ENCODE data around the gene SORCS2. TPM values are rescaled to one million over a fixed set of nuclear protein-coding genes. Genes with fewer than 3 reads are reported as not detected.

The SORCS2 gene
- total RNA-seq, 1 experiment from 2014 or later, result not detected

DNA sequence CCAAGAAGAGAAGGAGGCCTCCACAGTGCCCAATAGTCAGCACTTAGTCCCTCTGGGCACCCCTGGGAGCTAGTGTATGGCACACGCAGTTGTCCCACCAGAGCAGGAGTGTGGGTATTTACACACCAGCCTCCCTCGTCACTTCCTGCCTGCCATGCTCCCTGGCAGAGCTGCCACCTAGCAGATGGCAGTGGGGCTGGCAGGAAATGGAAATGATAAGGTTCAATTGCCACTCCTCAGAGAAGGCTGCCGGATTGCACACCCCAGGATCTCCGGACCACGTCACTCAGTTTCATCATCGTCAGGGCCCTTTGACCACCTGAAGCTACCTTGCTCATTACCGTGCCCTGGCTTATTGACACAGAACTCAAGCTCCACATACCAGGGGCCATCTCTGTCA lies 415.7 kb downstream of the SORCS2 start:
- no peak for DNase-seq (ENCODE audit: unreplicated experiment)
- H3K4me3 Mint-ChIP-seq (ENCODE audit: unreplicated experiment), result no peak overlapping the region
- no peak overlapping the region for H3K27ac Mint-ChIP-seq (ENCODE audit: low read depth, unreplicated experiment)
- no peaks in the 10 kb centered on the region for H3K4me1 Mint-ChIP-seq (ENCODE audit: insufficient read depth, unreplicated experiment)
- intact Hi-C loops (cut with micrococcal nuclease), result no loop called here
- POLR2A ChIA-PET, result no interaction called here
- CTCF ChIA-PET, result interaction anchor here (1.0 kb wide), 1 partner anchor 112 kb away, joined by 4 read pairs; no protein-coding TSS in a partner anchor
- BruUV-seq (replicated peaks), result no TSS peak
- TF ChIP-seq, protein P1, sequence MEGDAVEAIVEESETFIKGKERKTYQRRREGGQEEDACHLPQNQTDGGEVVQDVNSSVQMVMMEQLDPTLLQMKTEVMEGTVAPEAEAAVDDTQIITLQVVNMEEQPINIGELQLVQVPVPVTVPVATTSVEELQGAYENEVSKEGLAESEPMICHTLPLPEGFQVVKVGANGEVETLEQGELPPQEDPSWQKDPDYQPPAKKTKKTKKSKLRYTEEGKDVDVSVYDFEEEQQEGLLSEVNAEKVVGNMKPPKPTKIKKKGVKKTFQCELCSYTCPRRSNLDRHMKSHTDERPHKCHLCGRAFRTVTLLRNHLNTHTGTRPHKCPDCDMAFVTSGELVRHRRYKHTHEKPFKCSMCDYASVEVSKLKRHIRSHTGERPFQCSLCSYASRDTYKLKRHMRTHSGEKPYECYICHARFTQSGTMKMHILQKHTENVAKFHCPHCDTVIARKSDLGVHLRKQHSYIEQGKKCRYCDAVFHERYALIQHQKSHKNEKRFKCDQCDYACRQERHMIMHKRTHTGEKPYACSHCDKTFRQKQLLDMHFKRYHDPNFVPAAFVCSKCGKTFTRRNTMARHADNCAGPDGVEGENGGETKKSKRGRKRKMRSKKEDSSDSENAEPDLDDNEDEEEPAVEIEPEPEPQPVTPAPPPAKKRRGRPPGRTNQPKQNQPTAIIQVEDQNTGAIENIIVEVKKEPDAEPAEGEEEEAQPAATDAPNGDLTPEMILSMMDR (IDR thresholded peaks at IDR 0.05; ENCODE audit: unreplicated experiment), result no peak
- H3K27me3 Mint-ChIP-seq (ENCODE audit: insufficient read depth, unreplicated experiment), result peaks cover 21% of the 10 kb centered on the region
- no peaks in the 10 kb centered on the region for H3K36me3 Mint-ChIP-seq (ENCODE audit: insufficient read depth, unreplicated experiment)
- H3K9me3 Mint-ChIP-seq (ENCODE audit: unreplicated experiment), result no peaks in the 10 kb centered on the region

DNA sequence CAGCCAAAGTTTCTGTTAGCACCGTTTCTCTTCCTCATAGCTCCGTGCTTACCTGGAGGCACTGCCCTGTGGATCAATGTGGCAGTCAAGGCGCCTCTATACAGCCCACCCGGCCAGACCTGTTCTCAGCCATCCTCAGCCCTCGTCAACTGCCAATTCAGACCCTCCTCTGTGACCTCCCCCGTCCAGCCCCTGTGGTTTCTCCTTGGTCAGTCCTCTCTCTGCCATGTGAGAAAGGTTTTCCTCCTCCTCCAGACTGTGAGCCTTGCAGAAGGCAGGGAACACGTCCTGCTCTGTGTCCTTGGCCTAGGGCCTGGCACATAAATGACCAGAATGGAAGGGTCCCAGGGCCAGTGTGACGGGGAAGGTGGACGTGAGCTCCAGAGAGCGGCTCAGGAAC lies 417.0 kb downstream of the SORCS2 start:
- Mint-ChIP-seq H3K27me3 (ENCODE audit: insufficient read depth, unreplicated experiment) (peaks cover 21% of the 10 kb centered on the region), H3K9me3 (ENCODE audit: unreplicated experiment) (no peaks in the 10 kb centered on the region), H3K36me3 (ENCODE audit: insufficient read depth, unreplicated experiment) (no peaks in the 10 kb centered on the region), H3K27ac (ENCODE audit: low read depth, unreplicated experiment) (no peak overlapping the region), H3K4me1 (ENCODE audit: insufficient read depth, unreplicated experiment) (no peaks in the 10 kb centered on the region), H3K4me3 (ENCODE audit: unreplicated experiment) (no peak overlapping the region)
- TF ChIP-seq, protein P1 (IDR thresholded peaks at IDR 0.05; ENCODE audit: unreplicated experiment), result no peak
- POLR2A ChIA-PET, result interaction anchor here (0.7 kb wide), 1 partner anchor 48 kb away, joined by 3 read pairs; no protein-coding TSS in a partner anchor
- no TSS peak for BruUV-seq (replicated peaks)
- intact Hi-C loops (cut with micrococcal nuclease), result no loop called here
- no peak for DNase-seq (ENCODE audit: unreplicated experiment)
- CTCF ChIA-PET, result interaction anchor here (1.0 kb wide), 1 partner anchor 111 kb away, joined by 4 read pairs; no protein-coding TSS in a partner anchor

- H3K9me3 Mint-ChIP-seq (ENCODE audit: unreplicated experiment), result no peaks in the 10 kb centered on the region
- intact Hi-C loops (cut with micrococcal nuclease), result no loop called here
- no peaks in the 10 kb centered on the region for H3K36me3 Mint-ChIP-seq (ENCODE audit: insufficient read depth, unreplicated experiment)
- peaks cover 21% of the 10 kb centered on the region for H3K27me3 Mint-ChIP-seq (ENCODE audit: insufficient read depth, unreplicated experiment)
- H3K27ac Mint-ChIP-seq (ENCODE audit: low read depth, unreplicated experiment), result no peak overlapping the region
- TF ChIP-seq, protein P1 (IDR thresholded peaks at IDR 0.05; ENCODE audit: unreplicated experiment), result no peak
- DNase-seq (ENCODE audit: unreplicated experiment), result no peak
- POLR2A ChIA-PET, result no interaction called here
- no peaks in the 10 kb centered on the region for H3K4me1 Mint-ChIP-seq (ENCODE audit: insufficient read depth, unreplicated experiment)
- CTCF ChIA-PET, result interaction anchor here (0.6 kb wide), 1 partner anchor 38 kb away, joined by 3 read pairs; no protein-coding TSS in a partner anchor
- no peak overlapping the region for H3K4me3 Mint-ChIP-seq (ENCODE audit: unreplicated experiment)
- no TSS peak for BruUV-seq (replicated peaks)
These were observed 417.8 kb downstream of the SORCS2 start for GRCh38 chr4:7610022-7610670.

DNA sequence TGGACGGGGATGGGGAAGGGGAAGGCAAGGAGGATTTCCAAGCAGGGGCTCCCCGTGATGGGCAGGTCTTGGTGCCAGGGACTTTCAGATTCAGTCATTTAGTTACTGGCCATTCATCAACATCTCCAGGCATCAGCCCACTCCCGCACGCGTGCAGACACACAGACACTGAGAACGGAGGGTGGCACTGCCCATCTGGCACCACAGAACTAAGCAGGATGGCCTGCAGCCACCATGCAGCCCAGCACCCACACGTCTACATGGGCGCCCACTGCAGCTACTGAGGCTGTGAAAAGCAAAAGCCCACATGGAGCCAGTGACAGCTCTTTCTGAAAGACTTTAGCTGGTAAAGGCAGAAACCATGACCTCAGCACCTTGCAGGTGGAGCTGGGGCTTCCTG lies 418.5 kb downstream of the SORCS2 start:
- Mint-ChIP-seq H3K4me3 (ENCODE audit: unreplicated experiment) (no peak overlapping the region), H3K9me3 (ENCODE audit: unreplicated experiment) (no peaks in the 10 kb centered on the region), H3K4me1 (ENCODE audit: insufficient read depth, unreplicated experiment) (no peaks in the 10 kb centered on the region), H3K36me3 (ENCODE audit: insufficient read depth, unreplicated experiment) (no peaks in the 10 kb centered on the region), H3K27me3 (ENCODE audit: insufficient read depth, unreplicated experiment) (peaks cover 20% of the 10 kb centered on the region), H3K27ac (ENCODE audit: low read depth, unreplicated experiment) (no peak overlapping the region)
- POLR2A ChIA-PET, result no interaction called here
- CTCF ChIA-PET, result no interaction called here
- BruUV-seq (replicated peaks), result no TSS peak
- intact Hi-C loops (cut with micrococcal nuclease), result no loop called here
- TF ChIP-seq, protein P1 (IDR thresholded peaks at IDR 0.05; ENCODE audit: unreplicated experiment), result no peak
- DNase-seq (ENCODE audit: unreplicated experiment), result no peak

Data from MCF 10A (cell line).